ENCODE results near the gene AK9.

AK9 gene

DNA sequence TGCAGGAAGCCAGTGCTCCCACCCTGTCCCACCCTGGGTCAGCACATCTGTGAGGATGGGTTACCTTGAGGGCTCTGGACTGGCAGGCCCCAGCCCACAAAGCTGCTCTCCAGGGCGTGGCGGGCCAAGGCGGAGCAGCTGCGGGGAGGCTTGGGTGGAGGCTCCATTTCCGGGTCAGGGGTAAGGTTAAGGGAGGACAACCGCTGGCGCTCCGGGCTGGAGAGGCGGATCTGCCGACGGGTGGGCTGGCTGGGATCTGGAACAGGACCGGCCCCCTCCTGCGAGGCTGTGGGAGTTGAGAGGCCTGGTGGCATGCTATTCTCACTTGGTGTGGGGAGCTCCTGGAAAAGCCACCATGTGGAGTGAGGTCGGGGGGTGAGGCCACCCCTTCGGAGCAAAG lies 244.9 kb downstream of the AK9 start:
- no peak for DNase-seq (ENCODE audit: low read depth in 2 of 2, low spot score in 1 of 2)

DNA sequence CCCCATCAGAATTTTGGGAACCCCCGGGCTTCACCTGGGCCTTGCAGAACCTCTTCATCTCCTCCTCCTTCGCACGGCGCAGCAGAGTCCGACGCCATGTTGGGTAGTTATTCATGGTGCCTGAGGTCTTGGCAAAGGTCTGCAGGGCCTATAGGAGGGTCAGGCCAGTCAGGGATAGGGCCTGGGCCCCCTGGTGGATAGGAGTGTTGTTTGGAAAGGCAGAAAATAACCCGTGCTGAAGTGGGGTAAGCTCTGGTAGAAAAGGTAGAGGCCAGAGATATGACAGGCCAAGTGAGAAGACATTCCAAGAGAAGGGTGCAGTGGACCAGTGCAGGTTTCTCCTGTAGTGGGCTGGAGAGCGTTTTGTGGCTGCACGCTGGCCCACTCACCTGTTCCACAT lies 245.6 kb downstream of the AK9 start:
- DNase-seq (ENCODE audit: low read depth in 2 of 2, low spot score in 1 of 2): no peak

DNA sequence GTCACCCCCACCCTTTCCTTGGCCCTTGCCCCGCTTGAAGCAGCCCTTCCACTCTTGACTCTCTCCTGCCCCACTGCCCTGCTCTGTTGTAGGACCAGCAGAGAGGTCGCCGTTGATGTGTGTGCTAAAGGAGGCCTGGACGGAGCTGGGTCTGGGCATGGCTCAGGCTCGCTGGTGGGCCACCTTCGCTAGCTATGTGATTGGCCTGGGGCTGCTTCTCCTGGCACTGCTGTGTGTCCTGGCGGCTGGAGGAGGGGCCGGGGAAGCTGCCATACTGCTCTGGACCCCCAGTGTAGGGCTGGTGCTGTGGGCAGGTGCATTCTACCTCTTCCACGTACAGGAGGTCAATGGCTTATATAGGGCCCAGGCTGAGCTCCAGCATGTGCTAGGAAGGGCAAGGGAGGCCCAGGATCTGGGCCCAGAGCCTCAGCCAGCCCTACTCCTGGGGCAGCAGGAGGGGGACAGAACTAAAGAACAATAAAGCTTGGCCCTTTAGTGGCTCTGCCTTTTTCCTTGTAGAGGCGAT lies 247.5 kb downstream of the AK9 start:
- no peak for DNase-seq (ENCODE audit: low read depth in 2 of 2, low spot score in 1 of 2)

All from stimulated activated CD8-positive, alpha-beta memory T cell treated with anti-CD3 and anti-CD28 coated beads, Interleukin-4, amount 100 ng/mL, for 1 hour (primary cell).